Dermis microvascular lymphatic vessel endothelial cell (primary cell): ENCODE measurements around the gene PIP5KL1. TPM values are rescaled to one million over a fixed set of nuclear protein-coding genes. Genes with fewer than 3 reads are reported as not detected.
A peak's percentile ranks its signal among the peaks of the same experiment; 100 is the strongest.

Experiments used
- DNase-seq, 2 donors: peaks; one replicate each; pipeline versions ENCODE4 v3.0.0 to v3.0.0-alpha.2; 2010; ENCODE audit warnings: low read depth in 2 of 2
- total RNA-seq: library from RNA; depleted of rRNA; stranded (reverse); fragments of >200 nt; gene quantifications from 2 replicates; pipeline ENCODE4 v1.2.1, GENCODE V29; 2014

PIP5KL1 gene
- total RNA-seq, 1 donor from 2014 or later, result 0.39 TPM

GRCh38 chr9:127934986-127935385 is 4.4 kb upstream of the PIP5KL1 start:
- DNase-seq, result no peak

- no peak for DNase-seq
Observed at GRCh38 chr9:127934248-127934647, 3.7 kb upstream of the PIP5KL1 start.

GRCh38 chr9:127931092-127931881 is 710 bp upstream of the PIP5KL1 start:
- DNase-seq, result peak; percentile 45 to 70

- no peak for DNase-seq
Observed at GRCh38 chr9:127929625-127929979, 975 bp downstream of the PIP5KL1 start.

GRCh38 chr9:127928676-127929624 is 1.6 kb downstream of the PIP5KL1 start:
- DNase-seq, result no peak

- no peak for DNase-seq
Observed at GRCh38 chr9:127927988-127928675, 2.4 kb downstream of the PIP5KL1 start.

GRCh38 chr9:127927201-127927987 is 3.2 kb downstream of the PIP5KL1 start:
- no peak for DNase-seq

- no peak for DNase-seq
Observed at GRCh38 chr9:127926906-127927200, 3.7 kb downstream of the PIP5KL1 start.

- DNase-seq, result no peak
Observed at GRCh38 chr9:127925959-127926905, 4.3 kb downstream of the PIP5KL1 start.

GRCh38 chr9:127924736-127925444 is 5.7 kb downstream of the PIP5KL1 start:
- no peak for DNase-seq

- peak in 1 of 2 donors; percentile 33 for DNase-seq
Observed at GRCh38 chr9:127923771-127924170, 6.8 kb downstream of the PIP5KL1 start.

- no peak for DNase-seq
Observed at GRCh38 chr9:127923046-127923445, 7.5 kb downstream of the PIP5KL1 start.

GRCh38 chr9:127921557-127922120 is 8.9 kb downstream of the PIP5KL1 start:
- DNase-seq, result peak in 1 of 2 donors; percentile 64

GRCh38 chr9:127920794-127921193 is 9.8 kb downstream of the PIP5KL1 start:
- DNase-seq, result no peak

GRCh38 chr9:127919253-127919815 is 11.2 kb downstream of the PIP5KL1 start:
- peak; percentile 98 to 100 for DNase-seq

GRCh38 chr9:127918183-127919107 is 12.1 kb downstream of the PIP5KL1 start:
- DNase-seq, result peak in 1 of 2 donors; percentile 40

GRCh38 chr9:127917603-127918002 is 13.0 kb downstream of the PIP5KL1 start:
- no peak for DNase-seq
